Prostate gland (tissue), 2 donors: ENCODE results near the gene IPCEF1. TPM values are rescaled to one million over a fixed set of nuclear protein-coding genes. Genes with fewer than 3 reads are reported as not detected.

Source experiments
- DNase-seq: peaks from one replicate; pipeline ENCODE4 v3.0.0-alpha.2; 2019; ENCODE audit warnings: low spot score
- H3K27ac ChIP-seq, 2 donors: fragments of 200-600 bp; sonication (generic); 2 replicates each; pipeline ENCODE4 v1.5.1; 2017 to 2019
- H3K27me3 ChIP-seq: fragments of 200-600 bp; sonication (generic); replicated peaks from 2 replicates; pipeline ENCODE4 v1.5.1; 2019; ENCODE audit not compliant: insufficient read depth
- H3K36me3 ChIP-seq, 2 donors: fragments of 200-600 bp; sonication (generic); 1 replicate in 1 of 2; 2 replicates in 1 of 2; pipeline versions ENCODE4 v1.5.1 to v1.8.1; 2017 to 2019
- H3K4me1 ChIP-seq: fragments of 200-600 bp; sonication (generic); replicated peaks from 2 replicates; pipeline ENCODE4 v1.5.1; 2019
- H3K4me3 ChIP-seq, 2 donors: fragments of 200-600 bp; sonication (generic); 2 replicates each; pipeline ENCODE4 v1.5.1; 2017 to 2019
- H3K9me3 ChIP-seq: fragments of 200-600 bp; sonication (generic); 2 replicates; pipeline ENCODE4 v1.5.1; 2017
- POLR2A ChIP-seq: fragments of 450-650 bp; IDR thresholded peaks from one replicate; pipeline ENCODE4 v1.6.1; 2016; ENCODE audit warnings: antibody characterized with exemption, mild to moderate bottlenecking
- POLR2AphosphoS5 ChIP-seq: sonication (generic); formaldehyde crosslinking; IDR thresholded peaks from one replicate; pipeline ENCODE4 v1.6.1; 2017; ENCODE audit warnings: antibody characterized with exemption
- WGBS: methylation state at CpG from one replicate; pipeline ENCODE4 v1.1.5; 2018; 5-methylcytosine and 5-hydroxymethylcytosine counted together
- intact Hi-C: fragments of 100-400 bp; cut with DNase I; formaldehyde crosslinking; loops from one replicate; pipeline ENCODE4 v1.14.2; 2022
- total RNA-seq, 2 donors: library from RNA; depleted of rRNA; stranded (reverse); fragments of >200 nt; gene quantifications; one replicate each; pipeline ENCODE4 v1.1.0, GENCODE V29; 2016
- TF ChIP-seq, protein P1 (sequence below), 4 experiments: fragments of 200-600 bp in 2 of 4; fragments of 450-650 bp in 2 of 4; sonication (generic) in 2 of 4; IDR thresholded peaks; 1 replicate in 3 of 4; 2 replicates in 1 of 4; pipeline ENCODE4 v1.5.1; 2016 to 2019; ENCODE audit warnings: antibody characterized with exemption in 4 of 4, mild to moderate bottlenecking in 2 of 4, moderate library complexity in 2 of 4

The IPCEF1 gene
- total RNA-seq, 2 donors from 2014 or later = 1.0 to 6.1 TPM

DNA sequence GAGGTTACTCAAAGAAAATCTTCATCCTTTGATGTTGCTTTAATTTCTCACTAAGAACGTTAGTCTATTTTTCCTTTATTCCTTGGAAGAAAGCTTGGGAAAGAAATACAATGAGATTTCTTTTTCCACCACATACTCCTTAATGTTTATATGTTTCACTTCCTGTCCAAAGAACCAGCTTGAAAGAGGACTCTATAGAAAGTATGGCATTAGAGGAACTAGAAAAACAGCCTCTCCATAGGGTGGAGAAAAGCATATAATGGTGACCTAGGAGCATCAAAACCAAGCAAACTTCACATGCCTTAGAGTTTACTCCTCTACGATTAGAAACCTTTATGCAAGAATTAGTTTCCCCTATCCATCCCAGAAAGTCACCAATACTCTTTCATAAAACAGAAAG, 186.5 kb downstream of the IPCEF1 start:
- 68% methylated on average over 2 of the region's 2 CpGs for WGBS
- Histone ChIP-seq H3K27me3 (no peaks in the 10 kb centered on the region), H3K36me3 (no peaks in the 10 kb centered on the region), H3K4me1 (no peaks in the 10 kb centered on the region), H3K27ac (no peak overlapping the region), H3K4me3 (no peak overlapping the region), H3K9me3 (no peaks in the 10 kb centered on the region)
- no peak for DNase-seq
- intact Hi-C loops = no loop called here
- TF ChIP-seq POLR2A (no peak), POLR2AphosphoS5 (no peak)
- TF ChIP-seq, protein P1, sequence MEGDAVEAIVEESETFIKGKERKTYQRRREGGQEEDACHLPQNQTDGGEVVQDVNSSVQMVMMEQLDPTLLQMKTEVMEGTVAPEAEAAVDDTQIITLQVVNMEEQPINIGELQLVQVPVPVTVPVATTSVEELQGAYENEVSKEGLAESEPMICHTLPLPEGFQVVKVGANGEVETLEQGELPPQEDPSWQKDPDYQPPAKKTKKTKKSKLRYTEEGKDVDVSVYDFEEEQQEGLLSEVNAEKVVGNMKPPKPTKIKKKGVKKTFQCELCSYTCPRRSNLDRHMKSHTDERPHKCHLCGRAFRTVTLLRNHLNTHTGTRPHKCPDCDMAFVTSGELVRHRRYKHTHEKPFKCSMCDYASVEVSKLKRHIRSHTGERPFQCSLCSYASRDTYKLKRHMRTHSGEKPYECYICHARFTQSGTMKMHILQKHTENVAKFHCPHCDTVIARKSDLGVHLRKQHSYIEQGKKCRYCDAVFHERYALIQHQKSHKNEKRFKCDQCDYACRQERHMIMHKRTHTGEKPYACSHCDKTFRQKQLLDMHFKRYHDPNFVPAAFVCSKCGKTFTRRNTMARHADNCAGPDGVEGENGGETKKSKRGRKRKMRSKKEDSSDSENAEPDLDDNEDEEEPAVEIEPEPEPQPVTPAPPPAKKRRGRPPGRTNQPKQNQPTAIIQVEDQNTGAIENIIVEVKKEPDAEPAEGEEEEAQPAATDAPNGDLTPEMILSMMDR (IDR thresholded peaks at IDR 0.05) = no peak

DNA sequence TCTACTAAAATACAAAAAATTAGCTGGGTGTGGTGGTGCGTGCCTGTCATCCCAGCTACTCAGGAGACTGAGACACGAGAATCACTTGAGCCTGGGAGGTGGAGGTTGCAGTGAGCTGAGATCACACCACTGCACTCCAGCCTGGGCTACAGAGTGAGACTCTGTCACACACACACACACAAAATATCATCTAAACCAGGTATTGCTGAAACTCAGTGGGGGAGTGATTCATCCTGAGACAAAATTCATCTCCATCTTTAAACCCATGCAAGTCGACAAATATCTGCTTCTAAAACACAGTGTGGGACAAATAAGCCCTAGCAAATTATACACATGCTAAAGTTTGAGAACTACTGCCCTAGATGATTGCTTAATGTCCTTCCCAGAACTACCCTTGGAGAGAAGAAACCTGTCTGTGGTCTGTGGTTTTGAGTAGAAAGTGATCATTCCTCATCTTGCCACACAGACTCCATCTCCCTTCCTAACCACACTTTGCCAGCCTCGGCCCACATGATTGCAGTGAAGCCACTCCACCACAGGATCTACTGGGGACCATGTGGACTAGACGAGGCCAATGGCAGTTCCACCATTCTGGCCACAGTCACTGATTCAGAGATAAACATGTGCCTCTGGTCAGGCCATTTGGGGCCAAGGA, 187.3 kb downstream of the IPCEF1 start:
- intact Hi-C loops = no loop called here
- H3K27ac ChIP-seq = no peak overlapping the region
- WGBS = 91% methylated on average over 5 of the region's 5 CpGs
- no peak for DNase-seq
- H3K4me1 ChIP-seq = no peaks in the 10 kb centered on the region
- TF ChIP-seq POLR2A = no peak
- no peak overlapping the region for H3K4me3 ChIP-seq
- no peaks in the 10 kb centered on the region for H3K36me3 ChIP-seq
- no peaks in the 10 kb centered on the region for H3K27me3 ChIP-seq
- no peaks in the 10 kb centered on the region for H3K9me3 ChIP-seq

DNA sequence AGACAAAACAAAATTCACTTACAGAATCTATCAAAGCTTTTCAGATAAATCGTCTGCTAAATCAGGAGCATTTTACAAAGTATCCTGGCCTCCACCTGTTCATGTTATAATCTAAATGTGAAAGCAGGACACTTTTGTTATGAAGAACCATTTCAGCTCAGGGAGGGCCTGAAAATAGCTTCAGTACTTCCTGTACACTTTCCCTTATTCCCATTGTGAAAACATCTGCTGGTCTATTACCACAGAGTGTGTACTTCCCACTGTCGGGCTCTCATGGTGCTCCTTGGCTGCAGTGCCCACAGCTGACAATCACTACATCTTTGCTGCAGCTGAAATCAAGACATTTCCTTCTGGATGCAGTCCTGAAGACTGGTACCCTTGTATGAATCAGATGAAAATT, 189.5 kb downstream of the IPCEF1 start:
- Histone ChIP-seq H3K36me3 (no peaks in the 10 kb centered on the region), H3K27me3 (no peaks in the 10 kb centered on the region), H3K9me3 (no peaks in the 10 kb centered on the region), H3K4me1 (no peaks in the 10 kb centered on the region), H3K4me3 (no peak overlapping the region), H3K27ac (no peak overlapping the region)
- intact Hi-C loops = no loop called here
- 64% methylated on average over 2 of the region's 2 CpGs for WGBS
- DNase-seq = no peak
- TF ChIP-seq POLR2A (no peak), POLR2AphosphoS5 (no peak)
- TF ChIP-seq, protein P1 (IDR thresholded peaks at IDR 0.05) = no peak

- Histone ChIP-seq H3K4me1 (no peaks in the 10 kb centered on the region), H3K27me3 (no peaks in the 10 kb centered on the region), H3K27ac (no peak overlapping the region), H3K4me3 (no peak overlapping the region), H3K9me3 (no peaks in the 10 kb centered on the region), H3K36me3 (no peaks in the 10 kb centered on the region)
- WGBS = 89% methylated on average over 9 of the region's 9 CpGs
- no peak for DNase-seq
- TF ChIP-seq POLR2A (no peak), POLR2AphosphoS5 (no peak)
- TF ChIP-seq, protein P1 (IDR thresholded peaks at IDR 0.05) = no peak
- intact Hi-C loops = no loop called here
Observed at GRCh38 chr6:154166140-154166539, 190.5 kb downstream of the IPCEF1 start.

DNA sequence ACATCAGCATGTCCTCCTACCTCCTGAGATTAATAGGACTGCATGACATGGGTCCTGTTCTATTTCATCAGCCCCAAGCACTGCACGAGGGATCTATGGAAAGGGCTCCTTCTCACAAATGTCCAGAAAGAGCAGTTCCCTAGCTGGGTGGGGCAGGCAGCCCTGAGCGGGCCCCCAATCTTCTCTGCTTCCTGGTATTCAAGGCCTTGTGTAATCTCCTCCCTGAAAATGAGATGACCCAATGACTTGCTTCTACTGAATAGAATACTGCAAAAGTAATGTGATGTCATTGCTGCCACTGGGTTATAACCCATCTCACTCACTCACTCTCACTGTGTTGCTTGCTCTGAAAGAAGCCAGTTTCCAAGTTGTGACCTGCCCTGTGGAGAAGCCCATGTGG, 191.1 kb downstream of the IPCEF1 start:
- no peak overlapping the region for H3K27ac ChIP-seq
- H3K4me3 ChIP-seq = no peak overlapping the region
- DNase-seq = no peak
- H3K36me3 ChIP-seq = no peaks in the 10 kb centered on the region
- H3K9me3 ChIP-seq = no peaks in the 10 kb centered on the region
- H3K27me3 ChIP-seq = no peaks in the 10 kb centered on the region
- TF ChIP-seq POLR2AphosphoS5 (no peak), POLR2A (no peak)
- TF ChIP-seq, protein P1 (IDR thresholded peaks at IDR 0.05) = no peak
- intact Hi-C loops = no loop called here
- no peaks in the 10 kb centered on the region for H3K4me1 ChIP-seq
- 87% methylated on average over 2 of the region's 2 CpGs for WGBS
